Activated CD8-positive, alpha-beta memory T cell treated with anti-CD3 and anti-CD28 coated beads, Interleukin-2, amount 50 U/mL, for 1 hour (primary cell): ENCODE data around the gene NTM.

Experiments
- DNase-seq: peaks from one replicate; pipeline ENCODE4 v3.0.0-alpha.2; 2020; ENCODE audit errors: extremely low read depth

The NTM gene

DNA sequence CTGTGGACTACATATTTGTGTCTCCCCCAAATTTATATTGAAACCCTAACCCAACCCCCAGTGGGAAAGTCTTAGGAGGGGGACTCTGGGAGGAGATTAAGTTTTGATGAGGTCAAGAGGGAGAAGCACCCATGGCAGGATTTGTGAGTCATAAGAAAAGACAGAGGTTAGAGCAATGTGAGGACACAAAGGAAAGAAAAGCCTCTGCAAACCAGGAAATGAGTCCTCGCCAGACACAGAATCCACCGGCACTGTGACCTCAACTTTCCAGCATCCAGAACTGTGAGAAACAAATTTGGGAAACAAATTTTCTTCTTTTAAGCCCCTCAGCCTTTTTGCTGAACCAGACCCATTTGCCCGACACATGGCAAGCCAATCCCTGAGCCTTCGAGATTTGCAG lies 397.0 kb downstream of the NTM start:
- DNase-seq = no peak

GRCh38 chr11:131770801-131771200 lies 400.4 kb downstream of the NTM start:
- DNase-seq = no peak

DNA sequence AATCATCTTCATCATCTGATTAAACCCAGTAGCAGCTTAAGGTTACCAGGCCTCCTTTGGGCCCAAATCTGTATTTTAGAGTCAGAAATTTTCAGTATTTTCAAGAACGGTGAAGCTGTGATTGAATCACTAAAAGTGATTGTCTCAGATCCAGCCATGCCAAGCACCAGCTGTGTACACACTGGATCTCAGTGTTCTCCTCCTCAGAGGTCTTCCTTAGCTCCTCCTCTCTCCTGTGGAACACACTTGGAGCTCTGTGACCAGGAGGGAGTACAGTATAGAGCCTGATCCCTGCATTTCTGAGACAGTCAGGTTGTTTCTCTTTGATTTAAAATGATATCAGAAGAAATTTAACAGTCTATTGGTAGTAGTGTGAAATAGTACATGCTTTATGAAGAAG lies 401.1 kb downstream of the NTM start:
- DNase-seq = no peak

DNA sequence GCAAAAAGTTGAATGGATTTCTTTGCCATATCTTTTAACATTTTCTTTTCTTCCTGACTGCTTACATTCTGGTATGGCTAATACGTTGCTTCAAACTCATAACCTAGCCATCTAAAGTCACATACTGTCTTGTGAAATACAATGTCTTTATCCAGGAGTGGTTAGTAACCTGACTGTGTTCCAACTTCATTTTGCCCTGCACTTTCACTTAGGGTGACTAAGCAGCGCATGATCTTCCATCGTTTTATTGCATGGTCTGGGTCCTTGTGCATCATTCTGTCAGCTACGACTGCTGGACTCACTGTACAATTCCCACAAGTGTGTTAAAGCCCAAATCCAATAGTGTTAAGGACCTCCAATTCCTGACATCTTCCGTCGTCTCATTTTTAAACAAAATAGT lies 403.2 kb downstream of the NTM start:
- no peak for DNase-seq

GRCh38 chr11:131776211-131776610 lies 405.8 kb downstream of the NTM start:
- no peak for DNase-seq

GRCh38 chr11:131785801-131786200 lies 415.4 kb downstream of the NTM start:
- DNase-seq = no peak

GRCh38 chr11:131787119-131787518 lies 416.7 kb downstream of the NTM start:
- no peak for DNase-seq

DNA sequence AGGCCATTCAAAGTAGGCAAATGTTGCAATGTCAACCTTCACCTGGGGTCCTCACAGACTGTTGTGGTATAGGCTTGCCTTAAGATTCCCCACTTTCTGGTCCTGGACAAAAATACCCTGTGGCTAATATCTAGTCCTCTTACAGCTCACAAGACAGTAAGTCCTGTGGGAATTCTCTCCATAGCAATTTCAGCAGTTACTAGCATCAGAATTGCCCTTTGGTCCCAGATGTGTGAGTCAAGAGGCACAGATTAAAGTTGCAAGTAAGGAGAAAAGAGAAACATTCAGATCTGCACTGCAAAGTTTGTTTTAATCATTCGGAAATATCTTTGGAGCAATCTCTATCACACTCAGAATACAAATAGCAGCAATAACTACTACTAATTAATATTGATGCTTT lies 420.2 kb downstream of the NTM start:
- DNase-seq = no peak

DNA sequence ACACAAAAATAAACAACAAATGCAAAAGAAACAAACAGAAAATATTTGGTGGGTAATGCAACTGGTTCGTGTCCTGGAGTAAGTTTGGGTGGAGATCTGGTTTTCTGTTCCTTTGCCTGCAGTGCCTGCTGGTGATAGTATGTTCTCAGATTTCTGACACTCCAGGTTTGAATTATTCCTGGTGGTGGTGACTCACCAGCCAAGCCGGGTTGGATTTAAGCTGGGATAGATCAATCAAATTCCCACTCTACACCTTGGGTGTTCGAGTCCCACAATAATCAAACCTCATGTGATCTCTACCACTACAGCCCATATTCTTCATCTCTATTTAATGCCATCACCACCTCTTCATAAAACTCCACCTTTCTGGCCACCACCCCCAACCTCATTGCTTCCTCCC lies 421.8 kb downstream of the NTM start:
- DNase-seq = no peak

DNA sequence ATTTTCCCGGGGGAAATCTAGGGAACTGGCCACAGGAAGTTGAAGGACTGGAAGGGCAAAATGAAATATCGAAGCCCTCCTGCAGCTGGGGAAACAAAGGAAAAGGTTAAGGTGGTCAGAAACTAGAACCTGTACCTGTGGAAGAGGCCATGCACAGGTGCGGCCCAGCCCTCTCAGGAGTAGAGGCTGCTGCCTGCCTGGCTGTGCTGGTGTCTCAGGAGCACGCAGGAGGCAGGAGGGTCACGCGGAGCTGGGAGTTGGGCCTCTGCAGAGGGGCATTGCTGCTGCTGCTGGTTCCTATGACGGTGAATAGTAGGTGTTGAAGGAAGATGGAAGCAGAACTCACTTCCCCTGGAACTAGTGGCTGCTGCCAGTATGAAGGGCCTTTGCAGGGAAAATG lies 425.7 kb downstream of the NTM start:
- no peak for DNase-seq

DNA sequence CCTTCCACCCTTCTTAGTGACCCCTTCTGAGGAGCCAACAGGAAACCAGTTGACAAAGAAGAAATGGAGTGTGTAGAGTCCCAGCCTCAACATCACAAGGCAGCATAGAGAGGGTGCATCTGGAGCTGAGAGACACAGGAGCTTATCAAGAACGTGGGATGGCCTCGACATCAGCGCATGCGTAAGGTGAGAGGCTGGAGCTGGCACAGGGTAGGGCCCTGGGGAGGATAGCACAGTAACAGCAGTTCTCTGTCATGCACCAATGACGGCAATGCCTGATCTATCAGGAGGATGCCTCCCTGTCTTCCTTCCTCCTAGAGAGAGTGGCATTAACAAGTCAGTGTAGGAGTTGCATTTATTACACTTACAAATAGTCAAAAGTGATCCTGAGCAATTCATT lies 426.1 kb downstream of the NTM start:
- no peak for DNase-seq

- no peak for DNase-seq
Observed at GRCh38 chr11:131800452-131800851, 430.0 kb downstream of the NTM start.

GRCh38 chr11:131802440-131803115 lies 432.2 kb downstream of the NTM start:
- no peak for DNase-seq

DNA sequence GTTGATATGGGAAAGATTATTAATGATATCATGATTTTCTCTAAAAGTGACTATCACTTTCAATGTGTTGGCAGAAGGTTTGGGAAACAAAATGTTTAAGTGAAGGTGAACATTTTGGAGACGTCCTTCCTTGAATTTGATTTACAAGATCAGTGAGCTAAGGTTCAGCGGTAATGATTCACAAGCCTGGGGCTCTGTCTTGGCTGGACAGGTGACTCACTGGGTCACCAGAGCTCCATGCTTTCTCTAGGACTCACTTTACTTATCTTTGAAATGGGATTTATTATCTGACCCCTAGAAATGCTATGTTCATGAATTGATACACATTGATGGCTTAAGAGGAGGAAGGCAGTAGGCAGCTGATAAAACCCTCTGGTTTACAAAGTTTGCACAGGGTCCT lies 437.5 kb downstream of the NTM start:
- no peak for DNase-seq

- no peak for DNase-seq
Observed at GRCh38 chr11:131808470-131808869, 438.1 kb downstream of the NTM start.

DNA sequence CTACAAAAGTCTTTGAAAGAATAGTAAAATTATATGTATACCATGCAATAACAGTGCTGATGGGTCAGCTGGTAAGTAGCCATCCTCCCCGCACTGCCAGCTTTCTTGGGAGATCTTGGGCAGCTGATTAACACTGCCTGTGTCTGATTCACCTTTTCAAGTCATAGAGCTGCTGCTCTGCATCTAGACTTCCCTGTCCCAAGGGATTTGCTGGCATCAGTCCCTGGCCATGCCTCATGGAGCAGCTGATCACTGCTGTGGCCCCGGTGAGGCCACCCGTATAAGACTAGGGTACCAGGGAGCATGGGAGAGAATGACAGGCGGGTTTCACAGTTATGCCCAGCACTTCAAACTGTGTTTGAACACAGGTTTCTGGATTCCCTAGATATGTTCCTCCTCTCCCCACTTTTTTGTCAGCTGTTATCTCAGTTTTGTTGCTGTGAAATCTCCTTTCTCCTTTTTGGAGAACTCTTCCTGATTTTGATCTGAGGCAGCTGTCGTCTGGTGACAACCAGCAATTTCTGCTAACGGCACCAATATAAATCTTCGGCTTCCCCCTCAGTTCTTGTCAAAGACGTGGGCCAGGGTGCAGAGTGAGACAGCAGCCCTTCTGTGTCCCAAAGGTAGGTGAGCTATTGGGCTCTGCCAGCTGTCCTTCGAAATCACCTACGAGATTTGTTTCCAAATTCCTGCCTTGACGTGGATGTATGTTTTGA lies 438.9 kb downstream of the NTM start:
- DNase-seq = no peak

GRCh38 chr11:131810541-131810940 lies 440.1 kb downstream of the NTM start:
- DNase-seq = no peak

DNA sequence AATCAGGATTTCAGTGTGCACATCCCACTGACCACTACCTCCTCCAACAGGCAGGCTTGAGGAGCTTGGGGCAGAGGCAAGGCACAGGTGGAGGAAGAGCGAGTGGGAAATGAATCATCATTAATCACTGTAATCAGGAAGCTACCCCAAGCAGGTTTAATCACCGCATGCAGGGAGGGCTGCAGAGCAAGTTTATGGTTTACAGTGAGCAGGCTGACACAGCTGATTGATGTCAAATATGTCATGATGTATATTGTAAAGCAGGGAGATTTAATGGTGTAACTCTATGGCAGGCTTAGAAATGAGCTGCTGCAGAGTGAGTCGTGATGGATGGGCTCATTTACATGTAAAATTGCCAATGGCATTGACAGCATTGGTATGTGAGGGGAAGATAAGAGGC lies 441.0 kb downstream of the NTM start:
- no peak for DNase-seq

DNA sequence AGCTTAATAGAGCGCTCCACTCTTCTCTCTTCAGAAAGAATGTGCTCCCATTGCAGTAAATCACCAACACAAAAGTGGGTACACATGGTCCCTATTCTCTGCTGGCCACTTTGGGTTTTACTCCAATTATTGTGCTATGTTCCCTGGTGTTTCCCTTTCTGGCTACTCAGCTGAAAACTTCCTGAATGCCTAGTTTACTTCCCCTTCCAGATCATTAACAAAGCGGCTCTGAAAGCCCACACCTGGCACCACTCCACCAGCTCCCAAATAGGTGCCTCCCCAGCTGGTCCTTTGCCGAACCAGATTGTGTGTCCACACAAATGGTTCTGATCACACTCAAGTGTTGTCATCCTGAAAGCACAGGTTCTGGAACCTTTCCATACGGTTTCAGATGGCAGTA lies 443.7 kb downstream of the NTM start:
- DNase-seq = no peak

DNA sequence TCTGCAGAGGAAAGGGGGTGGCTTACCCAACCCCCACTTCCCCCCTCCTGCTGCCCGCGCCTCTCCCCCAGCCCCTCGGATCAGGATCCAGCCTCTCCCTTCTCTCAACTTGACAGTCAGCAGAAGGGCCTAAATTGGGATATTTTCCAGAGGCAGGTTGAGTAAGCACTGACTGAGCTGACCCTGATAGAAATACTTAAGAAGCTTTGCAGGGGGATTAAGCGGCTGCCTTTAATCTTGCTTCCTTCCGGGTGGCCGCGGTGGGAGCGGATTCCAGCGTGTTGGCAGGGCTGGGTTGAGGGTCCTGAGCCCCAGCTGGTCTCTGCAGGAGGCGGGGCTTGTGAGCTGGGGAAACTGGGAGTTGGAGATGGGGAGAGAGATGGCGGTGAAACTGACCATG lies 445.2 kb downstream of the NTM start:
- DNase-seq = no peak

DNA sequence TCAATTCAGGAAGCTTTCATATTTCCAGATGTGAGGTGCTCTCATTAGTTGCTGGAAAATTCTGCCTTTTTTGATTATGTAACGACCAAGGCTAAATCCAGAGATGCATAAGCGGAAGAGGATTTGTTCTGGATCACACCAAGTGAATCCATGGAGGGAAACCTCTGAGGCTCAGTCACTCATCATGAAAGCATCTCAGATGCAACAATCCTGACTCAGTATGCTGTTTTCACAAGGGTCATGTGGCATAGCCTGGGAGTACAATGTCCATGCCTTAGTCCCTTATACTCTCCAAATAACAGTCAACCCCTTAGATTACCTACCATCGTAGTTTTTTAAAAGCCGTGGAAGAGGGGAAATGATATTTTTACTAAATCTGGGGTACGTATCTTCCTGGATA lies 445.6 kb downstream of the NTM start:
- DNase-seq = no peak

DNA sequence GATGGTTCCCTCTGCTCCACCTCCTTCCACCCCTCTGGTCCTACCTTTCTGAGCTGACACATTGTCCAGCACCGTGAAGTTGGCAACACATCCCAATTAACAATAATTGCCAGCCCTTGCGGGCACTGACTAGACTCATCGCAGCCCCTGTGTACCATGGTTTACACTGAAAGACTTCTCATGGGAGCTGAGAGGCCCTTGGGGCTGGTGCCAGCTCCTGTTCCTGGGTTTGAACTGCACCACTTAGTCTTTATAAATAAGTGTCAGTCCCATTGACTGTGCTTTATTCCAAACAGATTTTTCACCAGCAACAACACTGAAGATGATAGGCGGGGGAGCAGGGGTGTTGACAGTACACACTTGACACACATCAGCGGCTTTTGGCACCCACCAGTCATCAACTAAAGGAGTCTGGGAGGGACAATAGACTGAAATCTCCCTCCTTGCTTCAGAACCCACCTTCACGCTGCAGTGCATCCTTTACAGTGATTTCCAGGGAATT lies 447.3 kb downstream of the NTM start:
- DNase-seq = no peak

GRCh38 chr11:131819865-131820264 lies 449.4 kb downstream of the NTM start:
- no peak for DNase-seq

- DNase-seq = no peak
Observed at GRCh38 chr11:131822506-131822905, 452.1 kb downstream of the NTM start.
